Endothelial cell of umbilical vein (primary cell): ENCODE results near the gene DPYSL4. TPM values are rescaled to one million over a fixed set of nuclear protein-coding genes. Genes with fewer than 3 reads are reported as not detected.

Experiments used
- BruUV-seq: library from RNA; stranded (reverse); fragments of 400-500 nt; replicated peaks from 2 replicates; lab custom pipeline; 2021; lab: Mats Ljungman, UMichigan
- CTCF ChIA-PET: fragments of 300-600, 350-600 bp; sonication (Branson Sonifier 250); formaldehyde crosslinking; loops from one replicate; lab custom pipeline; 2021; ENCODE audit warnings: antibody characterized with exemption, inconsistent platforms; lab: Charles Lee
- POLR2A ChIA-PET: fragments of 300-600, 350-600 bp; sonication (Branson Sonifier 250); formaldehyde crosslinking; loops from one replicate; lab custom pipeline; 2021; ENCODE audit warnings: antibody characterized with exemption, inconsistent platforms; lab: Charles Lee
- DNase-seq: peaks from one replicate; pipeline ENCODE4 v3.0.0-alpha.2; 2011; ENCODE audit warnings: low read depth, low spot score
- FAIRE-seq: peaks from 2 replicates; lab custom pipeline; 2011; peaks lifted over from hg19 to GRCh38; lab: Jason Lieb, UNC
- H2AFZ ChIP-seq: 2 replicates; pipeline ENCODE4 v1.6.0; 2012; ENCODE audit warnings: low read depth, low read length, control low read depth, inconsistent platforms
- H3K27ac ChIP-seq: 2 replicates; pipeline ENCODE4 v1.5.1; 2011; ENCODE audit warnings: low read depth, mild to moderate bottlenecking, control low read depth, low read length, moderate library complexity; ENCODE audit not compliant: insufficient read depth
- H3K27me3 ChIP-seq, 2 experiments: 2 replicates each; pipeline versions ENCODE4 v1.6.0 to v1.6.1; 2011; ENCODE audit warnings: low read length in 2 of 2, mixed read lengths in 1 of 2; ENCODE audit not compliant: control insufficient read depth in 2 of 2, insufficient read depth in 2 of 2
- H3K36me3 ChIP-seq, 2 experiments: 2 replicates in 1 of 2; 3 replicates in 1 of 2; pipeline ENCODE4 v1.5.1; 2011; ENCODE audit warnings: low read length in 2 of 2, mild to moderate bottlenecking in 1 of 2, moderate library complexity in 1 of 2; ENCODE audit not compliant: control insufficient read depth in 2 of 2, insufficient read depth in 2 of 2; ENCODE audit errors: extremely low read depth in 1 of 2
- H3K4me1 ChIP-seq: 3 replicates; pipeline ENCODE4 v1.5.1; 2011; ENCODE audit warnings: mild to moderate bottlenecking, low read length; ENCODE audit not compliant: control insufficient read depth, insufficient read depth; ENCODE audit errors: extremely low read depth
- H3K4me2 ChIP-seq: 2 replicates; pipeline ENCODE4 v1.6.1; 2011; ENCODE audit warnings: low read length, control low read depth, mixed read lengths; ENCODE audit not compliant: insufficient read depth
- H3K4me3 ChIP-seq, 3 experiments: fragments of 200-600 bp in 1 of 3; sonication (generic), shearing (Covaris generic) in 1 of 3; replicated peaks in 1 of 3; 2 replicates each; pipeline ENCODE4 v1.5.1; 2011 to 2016; ENCODE audit warnings: control low read depth in 3 of 3, low read length in 3 of 3, mild to moderate bottlenecking in 2 of 3, inconsistent platforms in 1 of 3, low read depth in 1 of 3, moderate library complexity in 1 of 3; ENCODE audit not compliant: insufficient read depth in 1 of 3
- H3K79me2 ChIP-seq: 2 replicates; pipeline ENCODE4 v1.6.0; 2012; ENCODE audit warnings: low read length, inconsistent platforms; ENCODE audit not compliant: control insufficient read depth, insufficient read depth
- H3K9ac ChIP-seq: replicated peaks from 2 replicates; pipeline ENCODE3; 2011; ENCODE audit warnings: low read length, control low read depth; ENCODE audit not compliant: insufficient read depth; ENCODE audit errors: extremely low read depth
- H3K9me1 ChIP-seq: replicated peaks from 3 replicates; pipeline ENCODE4 v1.6.0; 2011; ENCODE audit warnings: mild to moderate bottlenecking, low read length; ENCODE audit not compliant: control insufficient read depth, insufficient read depth; ENCODE audit errors: extremely low read depth
- H3K9me3 ChIP-seq: replicated peaks from 2 replicates; pipeline ENCODE4 v1.5.1; 2012; ENCODE audit warnings: low read length, inconsistent platforms; ENCODE audit not compliant: control insufficient read depth, insufficient read depth
- H4K20me1 ChIP-seq: replicated peaks from 2 replicates; pipeline ENCODE3; 2011; ENCODE audit warnings: mild to moderate bottlenecking, low read length; ENCODE audit not compliant: control insufficient read depth, insufficient read depth; ENCODE audit errors: extremely low read depth
- EZH2 ChIP-seq: IDR thresholded peaks from 2 replicates; pipeline ENCODE4 v1.6.1; 2012; ENCODE audit warnings: borderline replicate concordance, low read depth, mild to moderate bottlenecking, moderate library complexity, low read length, inconsistent platforms; ENCODE audit not compliant: severe bottlenecking
- FOS ChIP-seq: IDR thresholded peaks from 2 replicates; pipeline ENCODE4 v1.6.1; 2011; ENCODE audit warnings: mild to moderate bottlenecking, low read length, moderate library complexity, borderline replicate concordance; ENCODE audit not compliant: insufficient read depth
- GATA2 ChIP-seq: IDR thresholded peaks from 2 replicates; pipeline ENCODE4 v1.7.0; 2011; ENCODE audit warnings: low read depth, mild to moderate bottlenecking, moderate library complexity, mixed read lengths, low read length; ENCODE audit not compliant: insufficient read length, insufficient read depth
- JUN ChIP-seq: IDR thresholded peaks from 2 replicates; pipeline ENCODE4 v1.6.1; 2011; ENCODE audit warnings: borderline replicate concordance, low read depth; ENCODE audit not compliant: insufficient read length, insufficient read depth
- MYC ChIP-seq: IDR thresholded peaks from one replicate; pipeline ENCODE4 v1.6.1; 2011; ENCODE audit warnings: mild to moderate bottlenecking, low read depth, low read length
- POLR2A ChIP-seq: IDR thresholded peaks from 2 replicates; pipeline ENCODE4 v1.6.1; 2012; ENCODE audit warnings: low read depth, mild to moderate bottlenecking, control low read depth, low read length
- POLR2AphosphoS5 ChIP-seq: IDR thresholded peaks from 2 replicates; pipeline ENCODE4 v1.6.1; 2012; ENCODE audit warnings: low read depth, mild to moderate bottlenecking, control low read depth, low read length, moderate library complexity; ENCODE audit not compliant: insufficient read depth
- dilution Hi-C: fragments of 300-500 bp; cut with MboI; formaldehyde crosslinking; loops from one replicate; pipeline ENCODE4 v1.15.0; 2019; ENCODE audit warnings: low sequenced_read_pairs; ENCODE audit not compliant: extremely low pct_ligation_motif_present
- intact Hi-C: fragments of 100-400 bp; cut with micrococcal nuclease; formaldehyde crosslinking; loops from one replicate; pipeline ENCODE4 v1.10.0; 2022
- polyA plus RNA-seq, 4 experiments: library from polyadenylated mRNA; depleted of rRNA in 3 of 4; stranded (reverse) in 3 of 4; unstranded in 1 of 4; fragments of >200 nt; gene quantifications; 2 replicates each; pipeline versions ENCODE4 v1.2.1 to v1.2.3, GENCODE V29; 2011 to 2012; ENCODE audit warnings: missing spikeins in 1 of 4
- total RNA-seq: library from RNA; stranded (reverse); gene quantifications from 2 replicates; pipeline ENCODE4 v1.2.3, GENCODE V29; 2021
- TF ChIP-seq, protein P1 (sequence below), 2 donors: IDR thresholded peaks; 1 replicate in 1 of 2; 2 replicates in 1 of 2; pipeline ENCODE4 v1.5.1; 2011; ENCODE audit warnings: low read length in 2 of 2, mild to moderate bottlenecking in 2 of 2, moderate library complexity in 2 of 2, control low read depth in 1 of 2, inconsistent platforms in 1 of 2, low read depth in 1 of 2; ENCODE audit not compliant: insufficient read depth in 1 of 2; ENCODE audit errors: extremely low read depth in 1 of 2
- TF ChIP-seq, protein P2 (sequence below): IDR thresholded peaks from 2 replicates; pipeline ENCODE4 v1.6.1; 2011; ENCODE audit not compliant: insufficient read depth, insufficient read length

DPYSL4 gene
- total and polyA plus RNA-seq, 2 donors (not counting 3 experiments of a cell fraction or from before 2014, with no cell fraction given) = 27.1 to 60.0 TPM

DNA sequence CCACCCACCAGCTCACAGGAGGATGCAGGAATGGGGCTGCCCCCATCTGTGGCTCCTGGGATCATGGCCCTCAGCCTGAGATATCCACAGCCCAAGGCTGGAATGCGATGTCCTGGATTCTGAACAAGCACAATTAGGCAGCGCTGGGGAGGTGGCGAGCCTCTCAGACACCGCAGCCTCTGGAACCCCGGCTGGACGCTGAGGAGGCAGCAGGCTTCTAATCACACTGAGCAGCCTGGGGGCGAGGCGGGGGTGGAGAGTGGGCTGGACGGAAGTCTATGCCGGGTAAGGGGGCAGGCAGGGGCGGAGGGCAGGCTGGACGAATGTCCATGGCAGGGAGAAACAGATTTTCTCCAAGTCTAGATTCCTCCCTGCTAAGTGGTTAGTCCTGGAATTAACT, 56.4 kb downstream of the DPYSL4 start:
- DNase-seq (no peak), FAIRE-seq (no peak)
- dilution Hi-C loops = no loop called here
- Histone ChIP-seq H3K27me3 (no peaks in the 10 kb centered on the region), H3K9ac (no peak overlapping the region), H3K9me1 (no peaks in the 10 kb centered on the region), H3K36me3 (no peaks in the 10 kb centered on the region), H3K4me1 (no peaks in the 10 kb centered on the region), H3K27ac (no peak overlapping the region), H3K4me2 (no peak overlapping the region), H3K79me2 (no peaks in the 10 kb centered on the region), H3K4me3 (no peak overlapping the region), H2AFZ (no peak overlapping the region), H4K20me1 (no peaks in the 10 kb centered on the region), H3K9me3 (no peaks in the 10 kb centered on the region)
- BruUV-seq = no TSS peak
- TF ChIP-seq, protein P1, sequence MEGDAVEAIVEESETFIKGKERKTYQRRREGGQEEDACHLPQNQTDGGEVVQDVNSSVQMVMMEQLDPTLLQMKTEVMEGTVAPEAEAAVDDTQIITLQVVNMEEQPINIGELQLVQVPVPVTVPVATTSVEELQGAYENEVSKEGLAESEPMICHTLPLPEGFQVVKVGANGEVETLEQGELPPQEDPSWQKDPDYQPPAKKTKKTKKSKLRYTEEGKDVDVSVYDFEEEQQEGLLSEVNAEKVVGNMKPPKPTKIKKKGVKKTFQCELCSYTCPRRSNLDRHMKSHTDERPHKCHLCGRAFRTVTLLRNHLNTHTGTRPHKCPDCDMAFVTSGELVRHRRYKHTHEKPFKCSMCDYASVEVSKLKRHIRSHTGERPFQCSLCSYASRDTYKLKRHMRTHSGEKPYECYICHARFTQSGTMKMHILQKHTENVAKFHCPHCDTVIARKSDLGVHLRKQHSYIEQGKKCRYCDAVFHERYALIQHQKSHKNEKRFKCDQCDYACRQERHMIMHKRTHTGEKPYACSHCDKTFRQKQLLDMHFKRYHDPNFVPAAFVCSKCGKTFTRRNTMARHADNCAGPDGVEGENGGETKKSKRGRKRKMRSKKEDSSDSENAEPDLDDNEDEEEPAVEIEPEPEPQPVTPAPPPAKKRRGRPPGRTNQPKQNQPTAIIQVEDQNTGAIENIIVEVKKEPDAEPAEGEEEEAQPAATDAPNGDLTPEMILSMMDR (IDR thresholded peaks at IDR 0.05; ENCODE audit: extremely low read depth in 1 of 2, insufficient read depth in 1 of 2, low read depth in 1 of 2, low read length in 2 of 2) = no peak
- TF ChIP-seq EZH2 (no peak), MYC (no peak), POLR2AphosphoS5 (no peak), GATA2 (no peak), FOS (no peak)
- ChIA-PET CTCF (no interaction called here), POLR2A (no interaction called here)
- intact Hi-C loops = no loop called here

DNA sequence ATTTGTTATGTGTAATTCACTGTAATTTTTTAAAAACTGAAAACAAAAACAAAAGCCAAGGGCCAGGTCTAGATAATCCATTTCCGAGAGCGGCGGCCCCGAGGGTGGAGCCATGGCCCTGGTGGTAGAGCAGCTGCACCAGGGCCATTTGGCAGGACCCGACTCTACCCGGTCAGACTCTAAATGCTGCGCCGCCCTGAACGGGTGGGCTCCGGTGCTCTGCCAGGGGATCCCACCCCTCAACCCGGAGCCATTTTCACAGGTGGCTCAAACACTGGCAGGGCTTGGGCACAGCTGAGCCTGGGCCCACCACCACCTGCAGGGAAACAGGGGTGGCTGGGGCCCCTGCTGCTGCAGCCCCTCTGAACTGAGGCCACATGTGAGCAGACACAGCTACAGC, 56.9 kb downstream of the DPYSL4 start:
- TF ChIP-seq JUN (no peak), POLR2A (no peak), POLR2AphosphoS5 (no peak), GATA2 (no peak), EZH2 (no peak), MYC (no peak), FOS (no peak)
- TF ChIP-seq, protein P1 (IDR thresholded peaks at IDR 0.05; ENCODE audit: extremely low read depth in 1 of 2, insufficient read depth in 1 of 2, low read depth in 1 of 2, low read length in 2 of 2) = no peak
- TF ChIP-seq, protein P2, sequence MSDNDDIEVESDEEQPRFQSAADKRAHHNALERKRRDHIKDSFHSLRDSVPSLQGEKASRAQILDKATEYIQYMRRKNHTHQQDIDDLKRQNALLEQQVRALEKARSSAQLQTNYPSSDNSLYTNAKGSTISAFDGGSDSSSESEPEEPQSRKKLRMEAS = no peak
- intact Hi-C loops = no loop called here
- H3K4me3 ChIP-seq = no peak overlapping the region
- H2AFZ ChIP-seq = no peak overlapping the region
- ChIA-PET POLR2A (no interaction called here), CTCF (no interaction called here)
- H3K4me2 ChIP-seq = no peak overlapping the region
- H3K4me1 ChIP-seq = no peaks in the 10 kb centered on the region
- no peak overlapping the region for H3K9ac ChIP-seq
- dilution Hi-C loops = no loop called here
- FAIRE-seq = no peak
- no peaks in the 10 kb centered on the region for H3K9me1 ChIP-seq
- no peak overlapping the region for H3K27ac ChIP-seq
- H3K27me3 ChIP-seq = no peaks in the 10 kb centered on the region
- DNase-seq = no peak
- H3K36me3 ChIP-seq = no peaks in the 10 kb centered on the region
- BruUV-seq = no TSS peak
- no peaks in the 10 kb centered on the region for H3K79me2 ChIP-seq
- H3K9me3 ChIP-seq = no peaks in the 10 kb centered on the region
- H4K20me1 ChIP-seq = no peaks in the 10 kb centered on the region
